Upper lobe of left lung (tissue), 4 donors: ENCODE measurements around the gene CFAP74.

Source experiments
- EP300 ChIP-seq, 4 donors: sonication (generic); formaldehyde crosslinking; IDR thresholded peaks; one replicate each; pipeline ENCODE4 v1.5.1; 2017; ENCODE audit warnings: antibody characterized with exemption in 4 of 4, control low read depth in 2 of 4
- POLR2A ChIP-seq, 4 donors: fragments of 450-650 bp; IDR thresholded peaks; one replicate each; pipeline ENCODE4 v1.5.1; 2016 to 2017; ENCODE audit warnings: antibody characterized with exemption in 4 of 4, mild to moderate bottlenecking in 2 of 4
- POLR2AphosphoS5 ChIP-seq, 2 donors: sonication (generic); formaldehyde crosslinking; IDR thresholded peaks; one replicate each; pipeline ENCODE4 v1.5.1; 2017; ENCODE audit warnings: antibody characterized with exemption in 2 of 2
- TF ChIP-seq, protein P1 (sequence below), 6 experiments: fragments of 450-650 bp in 4 of 6; fragments of 200-600 bp in 2 of 6; sonication (generic) in 2 of 6; IDR thresholded peaks; one replicate each; pipeline ENCODE4 v1.5.1; 2016 to 2019; ENCODE audit warnings: antibody characterized with exemption in 6 of 6

DNA sequence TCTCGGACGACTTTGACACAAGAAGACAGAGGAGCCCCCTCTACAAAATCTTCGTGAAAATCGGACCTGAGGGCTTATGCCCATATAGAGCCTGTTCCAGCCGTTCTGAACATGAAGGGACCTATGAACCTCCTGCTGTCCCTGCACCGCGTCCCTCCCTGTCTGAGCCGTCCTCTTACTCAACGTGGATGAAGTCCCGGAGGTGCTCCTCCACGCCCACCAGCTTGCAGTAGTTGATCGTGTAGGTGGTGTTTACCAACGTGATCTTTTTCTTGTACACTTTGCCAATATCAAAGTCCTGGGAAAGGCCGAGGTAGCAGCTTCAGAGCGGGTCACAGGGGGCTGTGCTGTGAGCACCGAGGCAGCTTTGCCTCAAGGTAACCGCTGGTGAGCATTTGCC is 40.0 kb downstream of the CFAP74 start:
- TF ChIP-seq POLR2A (IDR thresholded peaks at IDR 0.05) (no peak), EP300 (IDR thresholded peaks at IDR 0.05) (no peak), POLR2AphosphoS5 (IDR thresholded peaks at IDR 0.05) (no peak)
- TF ChIP-seq, protein P1, sequence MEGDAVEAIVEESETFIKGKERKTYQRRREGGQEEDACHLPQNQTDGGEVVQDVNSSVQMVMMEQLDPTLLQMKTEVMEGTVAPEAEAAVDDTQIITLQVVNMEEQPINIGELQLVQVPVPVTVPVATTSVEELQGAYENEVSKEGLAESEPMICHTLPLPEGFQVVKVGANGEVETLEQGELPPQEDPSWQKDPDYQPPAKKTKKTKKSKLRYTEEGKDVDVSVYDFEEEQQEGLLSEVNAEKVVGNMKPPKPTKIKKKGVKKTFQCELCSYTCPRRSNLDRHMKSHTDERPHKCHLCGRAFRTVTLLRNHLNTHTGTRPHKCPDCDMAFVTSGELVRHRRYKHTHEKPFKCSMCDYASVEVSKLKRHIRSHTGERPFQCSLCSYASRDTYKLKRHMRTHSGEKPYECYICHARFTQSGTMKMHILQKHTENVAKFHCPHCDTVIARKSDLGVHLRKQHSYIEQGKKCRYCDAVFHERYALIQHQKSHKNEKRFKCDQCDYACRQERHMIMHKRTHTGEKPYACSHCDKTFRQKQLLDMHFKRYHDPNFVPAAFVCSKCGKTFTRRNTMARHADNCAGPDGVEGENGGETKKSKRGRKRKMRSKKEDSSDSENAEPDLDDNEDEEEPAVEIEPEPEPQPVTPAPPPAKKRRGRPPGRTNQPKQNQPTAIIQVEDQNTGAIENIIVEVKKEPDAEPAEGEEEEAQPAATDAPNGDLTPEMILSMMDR (IDR thresholded peaks at IDR 0.05) = no peak
